Heart right ventricle (tissue), 16 donors: ENCODE data around the gene SCN11A. TPM values are rescaled to one million over a fixed set of nuclear protein-coding genes. Genes with fewer than 3 reads are reported as not detected.

Experiments
- ATAC-seq, 8 donors: fragments of 200-7000 bp; cut with Tn5 transposase; one replicate each; pipeline ENCODE4 v1.9.1; 2020; ENCODE audit warnings: mild to moderate bottlenecking in 8 of 8, moderate library complexity in 8 of 8, moderate number of reproducible peaks in 1 of 8
- DNase-seq, 2 donors: peaks; one replicate each; pipeline ENCODE4 v3.0.0-alpha.2; 2020
- H3K27ac ChIP-seq, 10 donors: fragments of 200-600 bp; sonication (generic) in 2 of 10; one replicate each; pipeline versions ENCODE4 v1.5.0 to v1.8.0; 2020 to 2022; ENCODE audit warnings: mild to moderate bottlenecking in 3 of 10
- H3K27me3 ChIP-seq, 7 donors: fragments of 200-600 bp; one replicate each; pipeline ENCODE4 v1.8.0; 2021 to 2022; ENCODE audit warnings: mild to moderate bottlenecking in 2 of 7
- H3K36me3 ChIP-seq, 9 donors: fragments of 200-600 bp; sonication (generic) in 1 of 9; one replicate each; pipeline versions ENCODE4 v1.5.0 to v1.8.0; 2020 to 2022; ENCODE audit warnings: mild to moderate bottlenecking in 2 of 9
- H3K4me1 ChIP-seq, 9 donors: fragments of 200-600 bp; sonication (generic) in 1 of 9; one replicate each; pipeline versions ENCODE4 v1.5.0 to v1.8.0; 2020 to 2022; ENCODE audit warnings: mild to moderate bottlenecking in 4 of 9
- H3K4me3 ChIP-seq, 10 donors: fragments of 200-600 bp; sonication (generic) in 2 of 10; one replicate each; pipeline versions ENCODE4 v1.5.0 to v1.8.0; 2020 to 2022; ENCODE audit warnings: mild to moderate bottlenecking in 7 of 10, moderate library complexity in 2 of 10
- H3K9me3 ChIP-seq, 11 donors: fragments of 200-600 bp in 10 of 11; sonication (generic) in 2 of 11; one replicate each; pipeline versions ENCODE4 v1.5.0 to v1.8.0; 2013 to 2022; ENCODE audit warnings: mild to moderate bottlenecking in 2 of 11, control low read depth in 1 of 11, moderate library complexity in 1 of 11
- WGBS, 2 donors: extraction: QIAGEN DNeasy Blood & Tissue Kit; methylation state at CpG; one replicate each; pipeline ENCODE4 v1.1.7; 2013; ENCODE audit warnings: inconsistent platforms in 1 of 2; 5-methylcytosine and 5-hydroxymethylcytosine counted together
- intact Hi-C, 10 donors: fragments of 100-400 bp; cut with DNase I; formaldehyde crosslinking; loops; one replicate each; pipeline versions ENCODE4 v1.11.1 to v1.14.2; 2022
- polyA plus RNA-seq, 2 donors: library from polyadenylated mRNA; stranded (reverse); fragments of 200-250 nt; gene quantifications; one replicate each; pipeline ENCODE4 v1.2.3, GENCODE V29; 2013
- total RNA-seq, 10 donors: library from RNA; stranded (reverse); fragmentation: NEBNext Ultra II Directional in 3 of 10; extraction: Animal tissue kit (Norgen Biotek cat#: 25700) in 3 of 10; gene quantifications; one replicate each; pipeline versions ENCODE4 v1.2.1 to v1.2.4, GENCODE V29; 2021 to 2023
- TF ChIP-seq, protein P1 (sequence below), 9 donors: fragments of 200-600 bp; sonication (generic) in 2 of 9; IDR thresholded peaks; one replicate each; pipeline versions ENCODE4 v1.5.0 to v1.8.0; 2021 to 2022; ENCODE audit warnings: antibody characterized with exemption in 9 of 9, mild to moderate bottlenecking in 5 of 9, moderate library complexity in 1 of 9
- donor health status: Arrhythmogenic right ventricular cardiomyopathy.
- donor health status: ischemic (EF 13 %, LVEDD 7.1; RV severe dilation, severe dysfunction).
- donor health status: healthy with polysubstance abuse.
- donor health status: DM: no; HTN: yes; CAD: no.
- donor health status: DM: no; HTN: no; CAD: no.
- donor health status: ischemic (EF 25% LVEDD 6.9; RV normal size, moderate dysfunction).
- donor health status: ischemic (EF 25% LVEDD 5.7; RV mildly dilated, moderate dysfunction).
- donor health status: healthy.
- donor health status: DM: yes; HTN: yes; CAD: no.
- donor health status: Ischemic cardiomyopathy.
- donor health status: ischemic (EF 35%, LVEDD 5.7; RV mildly dilated, moderate dysfunction).
- donor health status: nonischemic (EF 11% LVEDD 7.7; RV severe dilation, severe dysfunction).
- donor health status: DM: yes; HTN: yes; CAD: no.
- donor health status: PGD.
- donor health status: ischemic (EF 29% LVEDD 5.4; RV normal size, mild dysfunction).
- donor health status: nonischemic (EF 23%, LVEDD 6.1; RV moderate dilation, normal function).

Gene SCN11A
- total and polyA plus RNA-seq, 12 donors: 0.01 to 0.15 (median 0.07) TPM; not detected in 2

- Histone ChIP-seq H3K9me3 (no peaks in the 10 kb centered on the region), H3K4me3 (no peak overlapping the region), H3K36me3 (no peaks in the 10 kb centered on the region), H3K4me1 (peaks cover 0 to 10% (median 0%) of the 10 kb centered on the region in 9 donors), H3K27me3 (peaks cover 0 to 2% (median 0%) of the 10 kb centered on the region in 7 donors), H3K27ac (no peak overlapping the region)
- WGBS, 2 donors: 75 to 87% methylated on average over 6 of the region's 6 CpGs
- intact Hi-C loops: no loop called here
- TF ChIP-seq, protein P1, sequence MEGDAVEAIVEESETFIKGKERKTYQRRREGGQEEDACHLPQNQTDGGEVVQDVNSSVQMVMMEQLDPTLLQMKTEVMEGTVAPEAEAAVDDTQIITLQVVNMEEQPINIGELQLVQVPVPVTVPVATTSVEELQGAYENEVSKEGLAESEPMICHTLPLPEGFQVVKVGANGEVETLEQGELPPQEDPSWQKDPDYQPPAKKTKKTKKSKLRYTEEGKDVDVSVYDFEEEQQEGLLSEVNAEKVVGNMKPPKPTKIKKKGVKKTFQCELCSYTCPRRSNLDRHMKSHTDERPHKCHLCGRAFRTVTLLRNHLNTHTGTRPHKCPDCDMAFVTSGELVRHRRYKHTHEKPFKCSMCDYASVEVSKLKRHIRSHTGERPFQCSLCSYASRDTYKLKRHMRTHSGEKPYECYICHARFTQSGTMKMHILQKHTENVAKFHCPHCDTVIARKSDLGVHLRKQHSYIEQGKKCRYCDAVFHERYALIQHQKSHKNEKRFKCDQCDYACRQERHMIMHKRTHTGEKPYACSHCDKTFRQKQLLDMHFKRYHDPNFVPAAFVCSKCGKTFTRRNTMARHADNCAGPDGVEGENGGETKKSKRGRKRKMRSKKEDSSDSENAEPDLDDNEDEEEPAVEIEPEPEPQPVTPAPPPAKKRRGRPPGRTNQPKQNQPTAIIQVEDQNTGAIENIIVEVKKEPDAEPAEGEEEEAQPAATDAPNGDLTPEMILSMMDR (IDR thresholded peaks at IDR 0.05): no peak
- DNase-seq (no peak), ATAC-seq (no peak)
Observed at GRCh38 chr3:39025222-39025970, 26.3 kb downstream of the SCN11A start.

DNA sequence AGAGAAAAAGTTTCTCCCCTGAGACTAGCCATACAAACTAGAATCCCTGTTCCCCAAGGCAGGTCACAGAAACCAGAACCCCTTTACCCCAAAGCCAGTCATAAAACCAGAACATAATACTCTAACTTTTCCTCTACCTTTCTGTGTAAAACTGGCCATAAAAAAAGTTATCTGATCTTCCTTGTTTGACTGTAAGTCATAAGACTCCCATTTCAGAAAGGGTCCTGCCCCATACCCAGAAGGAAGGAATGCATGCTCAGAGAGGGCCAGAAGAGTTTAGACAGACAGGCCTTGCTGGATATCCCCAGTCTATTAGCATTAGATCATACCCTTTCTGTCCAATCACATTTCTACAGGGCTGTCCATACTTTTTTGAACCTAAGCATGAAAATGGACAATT, 27.2 kb downstream of the SCN11A start:
- Histone ChIP-seq H3K36me3 (no peaks in the 10 kb centered on the region), H3K4me1 (peaks cover 0 to 10% (median 0%) of the 10 kb centered on the region in 9 donors), H3K27ac (no peak overlapping the region), H3K27me3 (peaks cover 0 to 8% (median 0%) of the 10 kb centered on the region in 7 donors), H3K4me3 (no peak overlapping the region), H3K9me3 (no peaks in the 10 kb centered on the region)
- intact Hi-C loops: no loop called here
- no peak for DNase-seq
- no peak for ATAC-seq
- TF ChIP-seq, protein P1 (IDR thresholded peaks at IDR 0.05): no peak

DNA sequence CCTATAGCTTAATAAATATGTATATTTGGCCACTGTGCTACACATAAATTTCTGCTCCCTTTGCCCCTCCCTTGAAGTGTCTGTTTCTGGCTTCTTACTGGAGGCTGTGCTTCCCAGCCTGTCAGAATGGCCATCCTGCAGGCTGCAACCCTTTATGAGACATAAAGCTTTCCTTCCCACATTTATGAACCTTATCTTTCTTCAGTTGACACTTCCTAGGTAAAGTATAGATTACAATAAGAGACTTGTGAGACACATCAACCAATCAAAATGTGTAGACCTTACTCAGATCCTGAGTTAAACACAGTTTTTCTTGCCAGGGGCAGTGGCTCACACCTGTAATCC, 29.5 kb downstream of the SCN11A start:
- intact Hi-C loops: no loop called here

GRCh38 chr3:39021465-39022285, 30.1 kb downstream of the SCN11A start:
- intact Hi-C loops: no loop called here
- Histone ChIP-seq H3K4me3 (no peak overlapping the region), H3K27me3 (peaks cover 0 to 8% (median 0%) of the 10 kb centered on the region in 7 donors), H3K27ac (no peak overlapping the region), H3K9me3 (no peaks in the 10 kb centered on the region), H3K4me1 (peaks cover 0 to 10% (median 0%) of the 10 kb centered on the region in 9 donors), H3K36me3 (no peaks in the 10 kb centered on the region)
- DNase-seq: no peak
- TF ChIP-seq, protein P1 (IDR thresholded peaks at IDR 0.05): no peak
- WGBS, 2 donors: 88 to 91% methylated on average over 4 of the region's 4 CpGs
- ATAC-seq: no peak

More for the DNA sequence above, 29.5 kb downstream of the SCN11A start:
- Histone ChIP-seq H3K9me3 (no peaks in the 10 kb centered on the region), H3K27me3 (peaks cover 0 to 8% (median 0%) of the 10 kb centered on the region in 7 donors), H3K4me1 (peaks cover 0 to 10% (median 0%) of the 10 kb centered on the region in 9 donors), H3K36me3 (no peaks in the 10 kb centered on the region), H3K27ac (no peak overlapping the region), H3K4me3 (no peak overlapping the region)
- DNase-seq: no peak
- ATAC-seq: no peak
- TF ChIP-seq, protein P1 (IDR thresholded peaks at IDR 0.05): no peak
